HG03064 (cell line): Measurements from ENCODE around the gene ABLIM2.
"Not testable (repeated sequence)": the region's sequence is repeated elsewhere in the genome, so short reads cannot be mapped to it uniquely, and the experiment has no call there.

Experiments
- ATAC-seq: cut with Tn5 transposase; IDR thresholded peaks from one replicate; pipeline ENCODE4 v1.9.1; 2021; ENCODE audit warnings: low read depth; ENCODE audit not compliant: unreplicated experiment

The ABLIM2 gene

GRCh38 chr4:7955393-7955792 is 203.2 kb downstream of the ABLIM2 start:
- no peak for ATAC-seq

GRCh38 chr4:7952615-7953014 is 206.0 kb downstream of the ABLIM2 start:
- ATAC-seq = no peak

GRCh38 chr4:7950301-7951092 is 208.1 kb downstream of the ABLIM2 start:
- ATAC-seq = no peak

- ATAC-seq = no peak
These were observed 208.9 kb downstream of the ABLIM2 start for GRCh38 chr4:7949759-7950158.

- ATAC-seq = no peak
These were observed 210.7 kb downstream of the ABLIM2 start for GRCh38 chr4:7947927-7948326.

GRCh38 chr4:7945709-7946380 is 212.8 kb downstream of the ABLIM2 start:
- no peak for ATAC-seq

GRCh38 chr4:7944599-7945220 is 213.9 kb downstream of the ABLIM2 start:
- no peak for ATAC-seq

- ATAC-seq = not testable (repeated sequence)
These were observed 214.9 kb downstream of the ABLIM2 start for GRCh38 chr4:7943688-7944087.

GRCh38 chr4:7943211-7943610 is 215.4 kb downstream of the ABLIM2 start:
- no peak for ATAC-seq

GRCh38 chr4:7941965-7942496 is 216.6 kb downstream of the ABLIM2 start:
- ATAC-seq = no peak

- ATAC-seq = no peak
These were observed 217.3 kb downstream of the ABLIM2 start for GRCh38 chr4:7941111-7941964.

- ATAC-seq = no peak
These were observed 219.1 kb downstream of the ABLIM2 start, which contains the start of gene AFAP1 for GRCh38 chr4:7939377-7940108. Gene AFAP1, minus strand, starts transcription at chr4:7939861. Its CDS starts 67,783 bp downstream, at chr4:7872078.

- ATAC-seq = no peak
These were observed 219.8 kb downstream of the ABLIM2 start for GRCh38 chr4:7938609-7939376.

GRCh38 chr4:7938266-7938608 is 220.4 kb downstream of the ABLIM2 start:
- ATAC-seq = no peak

GRCh38 chr4:7937006-7937405 is 221.6 kb downstream of the ABLIM2 start:
- ATAC-seq = no peak

GRCh38 chr4:7933651-7934510 is 224.7 kb downstream of the ABLIM2 start:
- no peak for ATAC-seq

GRCh38 chr4:7932287-7932686 is 226.3 kb downstream of the ABLIM2 start:
- no peak for ATAC-seq
